ENCODE measurements around the gene SLCO1C1. TPM values are rescaled to one million over a fixed set of nuclear protein-coding genes. Genes with fewer than 3 reads are reported as not detected.
"Not testable (repeated sequence)": the region's sequence is repeated elsewhere in the genome, so short reads cannot be mapped to it uniquely, and the experiment has no call there.

Gene SLCO1C1
- total RNA-seq, 1 donor: 0.36 TPM

- DNase-seq (ENCODE audit: insufficient read length, low spot score, missing footprints): no peak
- H3K9me3 ChIP-seq (ENCODE audit: low read depth, low read length): no peaks in the 10 kb centered on the region
- H2AFZ ChIP-seq (ENCODE audit: low read length): no peak overlapping the region
- no peaks in the 10 kb centered on the region for H3K79me2 ChIP-seq (ENCODE audit: insufficient read depth, low read length)
- TF ChIP-seq CTCF (IDR thresholded peaks at IDR 0.05; ENCODE audit: extremely low read depth, low read depth, low read length): no peak
- H3K27ac ChIP-seq (ENCODE audit: low read depth, low read length): no peak overlapping the region
- no peaks in the 10 kb centered on the region for H4K20me1 ChIP-seq (ENCODE audit: insufficient read depth, low read length)
- H3K4me3 ChIP-seq (ENCODE audit: insufficient read depth, low read length): no peak overlapping the region
- H3K4me2 ChIP-seq (ENCODE audit: insufficient read depth, low read length): no peak overlapping the region
- H3K27me3 ChIP-seq (ENCODE audit: insufficient read depth, low read length): no peaks in the 10 kb centered on the region
- H3K4me1 ChIP-seq (ENCODE audit: insufficient read depth, low read length): no peaks in the 10 kb centered on the region
- no peaks in the 10 kb centered on the region for H3K36me3 ChIP-seq (ENCODE audit: insufficient read depth, low read length)
These were observed 53.1 kb downstream of the SLCO1C1 start for GRCh38 chr12:20748198-20748597.

- H3K4me3 ChIP-seq (ENCODE audit: insufficient read depth, low read length): no peak overlapping the region
- no peaks in the 10 kb centered on the region for H4K20me1 ChIP-seq (ENCODE audit: insufficient read depth, low read length)
- no peaks in the 10 kb centered on the region for H3K36me3 ChIP-seq (ENCODE audit: insufficient read depth, low read length)
- no peak for TF ChIP-seq CTCF (IDR thresholded peaks at IDR 0.05; ENCODE audit: extremely low read depth, low read depth, low read length)
- no peak for DNase-seq (ENCODE audit: insufficient read length, low spot score, missing footprints)
- no peaks in the 10 kb centered on the region for H3K27me3 ChIP-seq (ENCODE audit: insufficient read depth, low read length)
- H2AFZ ChIP-seq (ENCODE audit: low read length): no peak overlapping the region
- H3K4me2 ChIP-seq (ENCODE audit: insufficient read depth, low read length): no peak overlapping the region
- no peaks in the 10 kb centered on the region for H3K4me1 ChIP-seq (ENCODE audit: insufficient read depth, low read length)
- H3K79me2 ChIP-seq (ENCODE audit: insufficient read depth, low read length): no peaks in the 10 kb centered on the region
- no peak overlapping the region for H3K27ac ChIP-seq (ENCODE audit: low read depth, low read length)
- H3K9me3 ChIP-seq (ENCODE audit: low read depth, low read length): no peaks in the 10 kb centered on the region
These were observed 55.9 kb downstream of the SLCO1C1 start for GRCh38 chr12:20751046-20751445.

GRCh38 chr12:20777420-20777819 is 82.3 kb downstream of the SLCO1C1 start:
- Histone ChIP-seq H3K27me3 (ENCODE audit: insufficient read depth, low read length) (no peaks in the 10 kb centered on the region), H3K4me1 (ENCODE audit: insufficient read depth, low read length) (no peaks in the 10 kb centered on the region), H2AFZ (ENCODE audit: low read length) (no peak overlapping the region), H3K36me3 (ENCODE audit: insufficient read depth, low read length) (no peaks in the 10 kb centered on the region), H3K9me3 (ENCODE audit: low read depth, low read length) (no peaks in the 10 kb centered on the region), H3K4me3 (ENCODE audit: insufficient read depth, low read length) (no peak overlapping the region), H3K79me2 (ENCODE audit: insufficient read depth, low read length) (no peaks in the 10 kb centered on the region), H3K27ac (ENCODE audit: low read depth, low read length) (no peak overlapping the region), H4K20me1 (ENCODE audit: insufficient read depth, low read length) (no peaks in the 10 kb centered on the region), H3K4me2 (ENCODE audit: insufficient read depth, low read length) (no peak overlapping the region)
- no peak for TF ChIP-seq CTCF (IDR thresholded peaks at IDR 0.05; ENCODE audit: extremely low read depth, low read depth, low read length)
- DNase-seq (ENCODE audit: insufficient read length, low spot score, missing footprints): no peak

- no peaks in the 10 kb centered on the region for H3K4me1 ChIP-seq (ENCODE audit: insufficient read depth, low read length)
- no peak overlapping the region for H3K4me2 ChIP-seq (ENCODE audit: insufficient read depth, low read length)
- no peak overlapping the region for H3K4me3 ChIP-seq (ENCODE audit: insufficient read depth, low read length)
- no peaks in the 10 kb centered on the region for H3K36me3 ChIP-seq (ENCODE audit: insufficient read depth, low read length)
- no peaks in the 10 kb centered on the region for H3K27me3 ChIP-seq (ENCODE audit: insufficient read depth, low read length)
- no peak for TF ChIP-seq CTCF (IDR thresholded peaks at IDR 0.05; ENCODE audit: extremely low read depth, low read depth, low read length)
- H2AFZ ChIP-seq (ENCODE audit: low read length): no peak overlapping the region
- no peaks in the 10 kb centered on the region for H3K9me3 ChIP-seq (ENCODE audit: low read depth, low read length)
- H4K20me1 ChIP-seq (ENCODE audit: insufficient read depth, low read length): no peaks in the 10 kb centered on the region
- H3K79me2 ChIP-seq (ENCODE audit: insufficient read depth, low read length): no peaks in the 10 kb centered on the region
- no peak overlapping the region for H3K27ac ChIP-seq (ENCODE audit: low read depth, low read length)
- DNase-seq (ENCODE audit: insufficient read length, low spot score, missing footprints): no peak
These were observed 83.8 kb downstream of the SLCO1C1 start for GRCh38 chr12:20778969-20779368.

- H4K20me1 ChIP-seq (ENCODE audit: insufficient read depth, low read length); H3K9me3 ChIP-seq (ENCODE audit: low read depth, low read length); H3K36me3 ChIP-seq (ENCODE audit: insufficient read depth, low read length); H3K79me2 ChIP-seq (ENCODE audit: insufficient read depth, low read length); H2AFZ ChIP-seq (ENCODE audit: low read length); H3K27me3 ChIP-seq (ENCODE audit: insufficient read depth, low read length); H3K4me1 ChIP-seq (ENCODE audit: insufficient read depth, low read length); H3K27ac ChIP-seq (ENCODE audit: low read depth, low read length); H3K4me3 ChIP-seq (ENCODE audit: insufficient read depth, low read length); DNase-seq (ENCODE audit: insufficient read length, low spot score, missing footprints); H3K4me2 ChIP-seq (ENCODE audit: insufficient read depth, low read length): not testable (repeated sequence)
These were observed 84.8 kb downstream of the SLCO1C1 start for GRCh38 chr12:20779971-20780370.

- not testable (repeated sequence) for H3K27me3 ChIP-seq (ENCODE audit: insufficient read depth, low read length); H3K4me1 ChIP-seq (ENCODE audit: insufficient read depth, low read length); H3K4me3 ChIP-seq (ENCODE audit: insufficient read depth, low read length); H3K9me3 ChIP-seq (ENCODE audit: low read depth, low read length); H3K4me2 ChIP-seq (ENCODE audit: insufficient read depth, low read length); H3K27ac ChIP-seq (ENCODE audit: low read depth, low read length); H2AFZ ChIP-seq (ENCODE audit: low read length); H3K79me2 ChIP-seq (ENCODE audit: insufficient read depth, low read length); H4K20me1 ChIP-seq (ENCODE audit: insufficient read depth, low read length); DNase-seq (ENCODE audit: insufficient read length, low spot score, missing footprints); H3K36me3 ChIP-seq (ENCODE audit: insufficient read depth, low read length)
These were observed 88.7 kb downstream of the SLCO1C1 start for GRCh38 chr12:20783796-20784357.

Data from osteoblast (primary cell).